ENCODE results near the gene GRM7.

The GRM7 gene

GRCh38 chr3:7249493-7250076, 388.7 kb downstream of the GRM7 start:
- no peak for DNase-seq

- DNase-seq, result no peak
Measured at GRCh38 chr3:7254251-7254650, 393.3 kb downstream of the GRM7 start.

- DNase-seq, result no peak
Measured at GRCh38 chr3:7260975-7261374, 400.1 kb downstream of the GRM7 start.

- DNase-seq, result no peak
Measured at GRCh38 chr3:7263347-7264195, 402.7 kb downstream of the GRM7 start.

GRCh38 chr3:7264196-7264526, 403.2 kb downstream of the GRM7 start:
- DNase-seq, result no peak

- no peak for DNase-seq
Measured at GRCh38 chr3:7265736-7266135, 404.8 kb downstream of the GRM7 start.

GRCh38 chr3:7266551-7266950, 405.6 kb downstream of the GRM7 start:
- no peak for DNase-seq

GRCh38 chr3:7270731-7271130, 409.8 kb downstream of the GRM7 start:
- DNase-seq, result no peak

- no peak for DNase-seq
Measured at GRCh38 chr3:7271631-7272030, 410.7 kb downstream of the GRM7 start.

- DNase-seq, result no peak
Measured at GRCh38 chr3:7272203-7272602, 411.3 kb downstream of the GRM7 start.

- DNase-seq, result no peak
Measured at GRCh38 chr3:7275396-7275795, 414.5 kb downstream of the GRM7 start.

- DNase-seq, result peak; percentile 33
Measured at GRCh38 chr3:7280318-7280717, 419.4 kb downstream of the GRM7 start.

- no peak for DNase-seq
Measured at GRCh38 chr3:7282988-7283387, 422.1 kb downstream of the GRM7 start.

- DNase-seq, result no peak
Measured at GRCh38 chr3:7285505-7285904, 424.6 kb downstream of the GRM7 start.

- DNase-seq, result no peak
Measured at GRCh38 chr3:7288133-7288532, 427.2 kb downstream of the GRM7 start.

GRCh38 chr3:7289121-7289520, 428.2 kb downstream of the GRM7 start:
- DNase-seq, result no peak

GRCh38 chr3:7290077-7290825, 429.3 kb downstream of the GRM7 start:
- DNase-seq, result no peak

GRCh38 chr3:7292362-7292761, 431.4 kb downstream of the GRM7 start:
- DNase-seq, result no peak

GRCh38 chr3:7293286-7293685, 432.4 kb downstream of the GRM7 start:
- DNase-seq, result no peak

GRCh38 chr3:7305561-7305960, 444.6 kb downstream of the GRM7 start:
- DNase-seq, result no peak

- DNase-seq, result no peak
Measured at GRCh38 chr3:7306901-7307300, 446.0 kb downstream of the GRM7 start.

GRCh38 chr3:7307410-7307809, 446.5 kb downstream of the GRM7 start:
- no peak for DNase-seq

- no peak for DNase-seq
Measured at GRCh38 chr3:7309641-7310102, 448.8 kb downstream of the GRM7 start.

- DNase-seq, result no peak
Measured at GRCh38 chr3:7315037-7315436, 454.1 kb downstream of the GRM7 start.

All from NCI-H748 treated with DMSO at 0.1 percent for 48 hours (cell line).